ENCODE data around the gene CA5B. TPM values are rescaled to one million over a fixed set of nuclear protein-coding genes. Genes with fewer than 3 reads are reported as not detected.
"Not testable (repeated sequence)": the region's sequence is repeated elsewhere in the genome, so short reads cannot be mapped to it uniquely, and the experiment has no call there.

Gene CA5B
- total and polyA plus RNA-seq, 10 of the 15 experiments (the other 5 are each of a cell fraction or from before 2014, with no cell fraction given), result 1.2 to 6.0 (median 3.2) TPM

DNA sequence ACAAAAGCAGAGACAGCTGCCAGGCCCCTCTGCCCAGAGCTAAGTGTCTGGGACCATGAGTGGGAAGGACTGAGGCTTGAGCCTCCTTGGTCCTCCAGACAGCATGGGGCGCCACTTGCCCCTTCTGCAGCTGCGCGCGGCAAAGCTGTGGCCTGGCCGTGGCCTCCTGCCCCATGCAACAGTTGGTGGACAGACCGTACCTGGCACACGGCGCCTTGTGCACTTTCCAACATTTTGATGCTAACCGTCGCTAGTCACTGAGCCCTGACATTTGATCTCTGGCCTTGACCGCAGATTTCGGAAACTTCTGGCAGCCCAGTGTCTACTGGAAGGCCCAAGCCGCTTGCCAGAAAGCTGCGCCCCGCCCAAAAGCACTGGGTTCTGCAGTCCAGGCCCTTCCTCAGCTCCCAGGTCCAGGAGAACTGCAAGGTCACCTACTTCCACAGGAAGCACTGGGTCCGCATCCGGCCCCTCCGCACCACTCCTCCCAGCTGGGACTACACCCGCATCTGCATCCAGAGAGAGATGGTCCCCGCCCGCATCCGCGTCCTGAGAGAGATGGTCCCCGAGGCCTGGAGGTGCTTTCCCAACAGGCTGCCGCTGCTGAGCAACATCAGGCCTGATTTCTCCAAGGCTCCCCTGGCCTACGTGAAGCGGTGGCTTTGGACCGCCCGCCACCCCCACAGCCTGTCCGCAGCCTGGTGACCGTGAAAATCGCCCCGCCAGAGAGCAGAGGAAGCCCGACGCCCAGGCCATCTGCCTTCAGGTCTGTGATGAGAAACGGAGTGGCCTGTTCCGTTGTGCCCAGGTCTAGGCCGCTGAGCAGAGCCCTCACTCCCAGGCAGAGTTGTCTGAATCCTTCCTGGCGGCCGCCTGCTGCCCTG is 35.3 kb upstream of the CA5B start (continued):
- TF ChIP-seq KDM1A (IDR thresholded peaks at IDR 0.05; ENCODE audit: borderline replicate concordance) (no peak), RAD21 (IDR thresholded peaks at IDR 0.05; ENCODE audit: insufficient read depth, low read depth, low read length) (no peak), SPI1 (IDR thresholded peaks at IDR 0.05; ENCODE audit: borderline replicate concordance, insufficient read depth, low read depth, low read length) (no peak), CREM (IDR thresholded peaks at IDR 0.05; ENCODE audit: low read depth) (no peak)
- TF ChIP-seq, protein P1, sequence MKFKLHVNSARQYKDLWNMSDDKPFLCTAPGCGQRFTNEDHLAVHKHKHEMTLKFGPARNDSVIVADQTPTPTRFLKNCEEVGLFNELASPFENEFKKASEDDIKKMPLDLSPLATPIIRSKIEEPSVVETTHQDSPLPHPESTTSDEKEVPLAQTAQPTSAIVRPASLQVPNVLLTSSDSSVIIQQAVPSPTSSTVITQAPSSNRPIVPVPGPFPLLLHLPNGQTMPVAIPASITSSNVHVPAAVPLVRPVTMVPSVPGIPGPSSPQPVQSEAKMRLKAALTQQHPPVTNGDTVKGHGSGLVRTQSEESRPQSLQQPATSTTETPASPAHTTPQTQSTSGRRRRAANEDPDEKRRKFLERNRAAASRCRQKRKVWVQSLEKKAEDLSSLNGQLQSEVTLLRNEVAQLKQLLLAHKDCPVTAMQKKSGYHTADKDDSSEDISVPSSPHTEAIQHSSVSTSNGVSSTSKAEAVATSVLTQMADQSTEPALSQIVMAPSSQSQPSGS (IDR thresholded peaks at IDR 0.05; ENCODE audit: low read length), result no peak
- TF ChIP-seq, protein P2, sequence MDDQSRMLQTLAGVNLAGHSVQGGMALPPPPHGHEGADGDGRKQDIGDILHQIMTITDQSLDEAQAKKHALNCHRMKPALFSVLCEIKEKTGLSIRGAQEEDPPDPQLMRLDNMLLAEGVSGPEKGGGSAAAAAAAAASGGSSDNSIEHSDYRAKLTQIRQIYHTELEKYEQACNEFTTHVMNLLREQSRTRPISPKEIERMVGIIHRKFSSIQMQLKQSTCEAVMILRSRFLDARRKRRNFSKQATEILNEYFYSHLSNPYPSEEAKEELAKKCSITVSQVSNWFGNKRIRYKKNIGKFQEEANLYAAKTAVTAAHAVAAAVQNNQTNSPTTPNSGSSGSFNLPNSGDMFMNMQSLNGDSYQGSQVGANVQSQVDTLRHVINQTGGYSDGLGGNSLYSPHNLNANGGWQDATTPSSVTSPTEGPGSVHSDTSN (IDR thresholded peaks at IDR 0.05; ENCODE audit: insufficient replicate concordance, low read depth, low read length), result no peak

DNA sequence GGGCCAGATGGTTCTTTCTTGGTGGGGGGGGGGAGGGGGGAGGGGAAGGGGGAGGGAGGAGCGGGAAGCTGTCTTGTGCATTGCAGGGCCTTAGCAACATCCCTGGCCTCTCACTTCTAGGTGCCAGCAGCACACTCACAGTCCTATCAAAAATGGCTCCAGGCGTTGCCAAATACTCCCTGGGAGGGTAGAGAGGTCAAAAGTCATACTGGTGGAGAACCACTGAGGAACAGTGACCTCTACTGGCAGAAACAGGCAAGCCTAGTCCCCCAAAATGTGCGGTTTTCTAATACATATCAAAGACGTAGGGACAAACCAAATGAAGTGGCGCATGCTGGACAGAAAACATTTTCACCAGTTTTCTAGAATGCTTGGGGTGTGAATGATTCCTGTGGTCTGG is 34.3 kb upstream of the CA5B start:
- H3K9me3 ChIP-seq (replicated peaks; ENCODE audit: control insufficient read depth, insufficient read depth, low read length); H3K27me3 ChIP-seq (replicated peaks in 1 of 2; ENCODE audit: control insufficient read depth in 2 of 2, insufficient read depth in 2 of 2, low read length in 1 of 2); H3K36me3 ChIP-seq (ENCODE audit: control insufficient read depth in 2 of 2, insufficient read depth in 2 of 2, low read length in 1 of 2); in situ Hi-C loops (cut with MboI); intact Hi-C loops (cut with micrococcal nuclease; ENCODE audit: unreplicated experiment); H2AFZ ChIP-seq (ENCODE audit: control insufficient read depth, low read depth, low read length); CTCF ChIA-PET; H3K4me1 ChIP-seq (ENCODE audit: control insufficient read depth, insufficient read depth, low read length); H3K79me2 ChIP-seq (ENCODE audit: control insufficient read depth, insufficient read depth, low read length); H3K4me3 ChIP-seq; SMC1A ChIA-PET (ENCODE audit: uncharacterized antibody, unreplicated experiment); H4K20me1 ChIP-seq (ENCODE audit: control insufficient read depth, insufficient read depth); POLR2A ChIA-PET; DNase-seq (ENCODE audit: low read depth, low spot score); RAD21 ChIA-PET (ENCODE audit: unreplicated experiment); H3K27ac ChIP-seq (ENCODE audit: control insufficient read depth, insufficient read depth); H3K4me2 ChIP-seq (ENCODE audit: control insufficient read depth, insufficient read depth); H3K9ac ChIP-seq (ENCODE audit: control insufficient read depth, insufficient read depth, low read length); BruUV-seq (replicated peaks): not testable (repeated sequence)
- FAIRE-seq (peak; percentile 61), ATAC-seq (peak; percentile 92)
- no CpG with 5 or more reads among the region's 5 CpGs for WGBS (ENCODE audit: insufficient coverage, insufficient replicate concordance, low lambda C conversion rate, missing lambda C conversion rate)

DNA sequence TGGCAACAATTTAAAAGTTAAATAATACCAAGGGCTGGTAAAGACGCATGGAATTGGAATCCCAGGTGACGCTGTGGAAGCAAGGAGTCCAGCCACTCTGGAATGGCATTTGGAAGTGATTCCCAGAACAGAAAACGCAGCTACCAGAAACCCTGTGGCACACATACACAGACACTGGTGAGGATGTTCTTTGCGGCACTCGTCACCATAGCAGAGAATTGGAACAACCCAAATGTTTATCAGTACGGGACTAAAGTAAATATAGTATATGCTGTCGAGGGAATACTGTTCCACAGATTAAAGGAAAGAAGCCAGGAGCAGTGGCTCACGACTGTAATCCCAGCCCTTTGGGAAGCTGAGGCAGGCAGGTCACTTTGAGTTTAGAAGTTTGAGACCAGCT is 33.8 kb upstream of the CA5B start:
- H3K36me3 ChIP-seq (ENCODE audit: control insufficient read depth in 2 of 2, insufficient read depth in 2 of 2, low read length in 1 of 2); H4K20me1 ChIP-seq (ENCODE audit: control insufficient read depth, insufficient read depth); in situ Hi-C loops (cut with MboI); SMC1A ChIA-PET (ENCODE audit: uncharacterized antibody, unreplicated experiment); ATAC-seq; H3K4me3 ChIP-seq; H3K9me3 ChIP-seq (replicated peaks; ENCODE audit: control insufficient read depth, insufficient read depth, low read length); H2AFZ ChIP-seq (ENCODE audit: control insufficient read depth, low read depth, low read length); H3K4me2 ChIP-seq (ENCODE audit: control insufficient read depth, insufficient read depth); H3K4me1 ChIP-seq (ENCODE audit: control insufficient read depth, insufficient read depth, low read length); FAIRE-seq; H3K27me3 ChIP-seq (replicated peaks in 1 of 2; ENCODE audit: control insufficient read depth in 2 of 2, insufficient read depth in 2 of 2, low read length in 1 of 2); POLR2A ChIA-PET; BruUV-seq (replicated peaks); RAD21 ChIA-PET (ENCODE audit: unreplicated experiment); H3K79me2 ChIP-seq (ENCODE audit: control insufficient read depth, insufficient read depth, low read length); DNase-seq (ENCODE audit: low read depth, low spot score); H3K27ac ChIP-seq (ENCODE audit: control insufficient read depth, insufficient read depth); H3K9ac ChIP-seq (ENCODE audit: control insufficient read depth, insufficient read depth, low read length); intact Hi-C loops (cut with micrococcal nuclease; ENCODE audit: unreplicated experiment): not testable (repeated sequence)
- 91% methylated on average over 5 of the region's 8 CpGs for WGBS (ENCODE audit: insufficient coverage, insufficient replicate concordance, low lambda C conversion rate, missing lambda C conversion rate)
- CTCF ChIA-PET, result interaction anchor here (1.1 kb wide), 1 partner anchor 10 kb away, joined by 5 read pairs; no protein-coding TSS in a partner anchor

Data from GM12878 (cell line).